Spleen (tissue), 7 donors: ENCODE results near the gene PLCG2.

Experiments
- CTCF ChIP-seq, 11 experiments: fragments of 200-600 bp in 7 of 11; fragments of 450-650 bp in 4 of 11; sonication (generic) in 4 of 11; IDR thresholded peaks in 8 of 11; conservative IDR thresholded peaks in 3 of 11; 1 replicate in 7 of 11; 2 replicates in 4 of 11; pipeline versions ENCODE4 v1.4.0 to v1.8.0; 2016 to 2021; ENCODE audit warnings: antibody characterized with exemption in 11 of 11, inconsistent platforms in 4 of 11, mild to moderate bottlenecking in 1 of 11
- POLR2A ChIP-seq, 3 donors: fragments of 450-650 bp; IDR thresholded peaks; one replicate each; pipeline ENCODE4 v1.5.1; 2017; ENCODE audit warnings: antibody characterized with exemption in 3 of 3, mild to moderate bottlenecking in 1 of 3
- POLR2AphosphoS5 ChIP-seq, 3 donors: sonication (generic); formaldehyde crosslinking; IDR thresholded peaks; one replicate each; pipeline ENCODE4 v1.5.1; 2017; ENCODE audit warnings: antibody characterized with exemption in 3 of 3
- donor health status: DM: no; HTN: no; CAD: no; lungs with moderate emphysema.
- donor health status: DM: no; HTN: no; CAD: no.
- donor health status: DM: no; HTN: no; CAD: no.

DNA sequence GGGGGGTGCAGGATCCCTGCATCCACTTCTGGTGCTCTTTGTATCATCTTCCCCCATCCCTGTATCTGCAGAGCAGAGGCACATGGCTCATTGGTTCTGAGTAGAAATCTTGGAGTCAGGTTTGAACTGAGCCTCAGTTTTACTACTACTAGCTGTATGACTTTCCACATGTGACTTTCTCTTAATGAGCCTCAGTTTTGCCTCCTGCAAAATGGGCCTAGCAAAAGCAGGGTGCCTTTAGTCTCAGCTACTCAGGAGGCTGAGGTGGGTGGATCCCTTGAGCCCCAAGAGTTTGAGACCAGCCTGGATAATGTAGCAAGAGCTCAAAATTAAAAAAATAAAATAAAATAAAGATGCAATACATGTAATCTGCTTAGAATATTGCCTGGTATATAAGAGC lies 150.8 kb downstream of the PLCG2 start:
- TF ChIP-seq CTCF (IDR thresholded peaks at IDR 0.05 in 8 of 11, conservative IDR thresholded peaks at IDR 0.05 in 3 of 11) = no peak
- no peak for TF ChIP-seq POLR2A (IDR thresholded peaks at IDR 0.05)
- TF ChIP-seq POLR2AphosphoS5 (IDR thresholded peaks at IDR 0.05) = no peak
